Erythroblast (primary cell): ENCODE data around the gene CCDC86.

Experiments
- GATA1 ChIP-seq: IDR thresholded peaks from 2 replicates; pipeline ENCODE4 v1.6.1; 2011; ENCODE audit warnings: low read depth, mild to moderate bottlenecking, control low read depth, low read length, moderate library complexity
- POLR2A ChIP-seq: IDR thresholded peaks from 2 replicates; pipeline ENCODE4 v1.6.1; 2011; ENCODE audit warnings: mild to moderate bottlenecking, low read length

DNA sequence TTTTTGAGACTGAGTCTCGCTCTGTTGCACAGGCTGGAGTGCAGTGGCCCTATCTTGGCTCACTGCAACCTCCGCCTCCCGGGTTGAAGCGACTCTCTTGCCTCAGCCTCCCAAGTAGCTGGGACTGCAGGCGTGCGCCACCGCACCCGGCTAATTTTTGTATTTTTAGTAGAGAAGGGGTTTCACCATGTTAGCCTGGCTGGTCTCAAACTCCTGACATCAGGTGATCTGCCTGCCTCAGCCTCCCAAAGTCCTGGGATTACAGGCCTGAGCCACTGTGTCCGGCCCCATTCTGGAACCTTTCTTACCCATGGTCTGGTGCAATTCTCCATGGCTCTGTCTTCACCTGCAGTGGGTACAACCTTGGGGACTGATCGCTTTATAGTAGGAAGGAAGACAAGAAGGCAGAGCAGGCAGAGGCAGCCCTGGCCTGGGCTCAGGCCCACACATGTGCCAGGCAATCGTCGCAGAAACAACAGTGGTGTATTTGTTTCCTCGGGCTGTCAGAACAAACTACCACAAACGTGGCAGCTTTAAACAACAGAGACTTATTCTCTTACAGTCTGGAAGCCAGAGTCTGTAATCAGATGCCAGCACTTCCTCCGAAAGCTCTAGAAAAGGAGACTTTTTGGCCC lies 17.8 kb downstream of the CCDC86 start:
- no peak for TF ChIP-seq POLR2A
- no peak for TF ChIP-seq GATA1
